Kidney (tissue), 14 donors: ENCODE data around the gene HES4. TPM values are rescaled to one million over a fixed set of nuclear protein-coding genes. Genes with fewer than 3 reads are reported as not detected.
A peak's percentile ranks its signal among the peaks of the same experiment; 100 is the strongest.

ENCODE experiments used
- DNase-seq, 5 donors: peaks; one replicate each; pipeline ENCODE4 v3.0.0-alpha.2; 2013 to 2020
- FAIRE-seq: peaks from 2 replicates; lab custom pipeline; 2012; peaks lifted over from hg19 to GRCh38; lab: Jason Lieb, UNC
- H3K27ac ChIP-seq, 2 donors: one replicate each; pipeline ENCODE4 v1.7.0; 2013; ENCODE audit warnings: low read depth in 2 of 2, low read length in 2 of 2, inconsistent platforms in 1 of 2
- H3K27me3 ChIP-seq: one replicate; pipeline ENCODE4 v1.7.1; 2013; ENCODE audit warnings: low read length, inconsistent platforms; ENCODE audit not compliant: control insufficient read depth, insufficient read depth
- H3K36me3 ChIP-seq, 3 donors: one replicate each; pipeline versions ENCODE4 v1.7.0 to v1.7.1; 2013; ENCODE audit warnings: low read length in 3 of 3, control low read depth in 1 of 3, inconsistent platforms in 1 of 3; ENCODE audit not compliant: insufficient read depth in 3 of 3, control insufficient read depth in 2 of 3
- H3K4me1 ChIP-seq, 3 donors: one replicate each; pipeline versions ENCODE4 v1.7.0 to v1.7.1; 2013; ENCODE audit warnings: low read length in 3 of 3, inconsistent platforms in 1 of 3, low read depth in 1 of 3; ENCODE audit not compliant: control insufficient read depth in 2 of 3, insufficient read depth in 2 of 3
- H3K4me3 ChIP-seq, 3 donors: one replicate each; pipeline versions ENCODE4 v1.7.0 to v1.8.1; 2013; ENCODE audit warnings: low read length in 3 of 3, control low read depth in 1 of 3, inconsistent platforms in 1 of 3
- H3K9ac ChIP-seq, 3 donors: one replicate each; pipeline versions ENCODE4 v1.7.0 to v1.7.1; 2013; ENCODE audit warnings: low read length in 3 of 3, control low read depth in 1 of 3, inconsistent platforms in 1 of 3
- H3K9me3 ChIP-seq, 3 donors: one replicate each; pipeline versions ENCODE4 v1.7.0 to v1.7.1; 2013; ENCODE audit warnings: low read length in 3 of 3, control low read depth in 1 of 3, inconsistent platforms in 1 of 3; ENCODE audit not compliant: control insufficient read depth in 2 of 3, insufficient read depth in 1 of 3
- intact Hi-C: fragments of 100-400 bp; cut with DNase I; formaldehyde crosslinking; loops from one replicate; pipeline ENCODE4 v1.11.1; 2022
- polyA plus RNA-seq: library from polyadenylated mRNA; stranded (reverse); fragments of 350-450 nt; fragmentation: Illumina TruSeq; extraction: RNeasy Lipid Tissue Mini Kit (QIAGEN cat#74804); gene quantifications from one replicate; pipeline ENCODE4 v1.2.3, GENCODE V29; 2014; ENCODE audit warnings: low read depth, low replicate concordance; ENCODE audit not compliant: insufficient read depth
- total RNA-seq: library from RNA; stranded (reverse); fragmentation: NEBNext Ultra II Directional; extraction: Animal tissue kit (Norgen Biotek cat#: 25700); gene quantifications from one replicate; pipeline ENCODE4 v1.2.1, GENCODE V29; 2021
- TF ChIP-seq, protein P1 (sequence below): IDR thresholded peaks from 3 replicates; pipeline ENCODE4 v1.5.1; 2012; ENCODE audit warnings: mild to moderate bottlenecking, moderate library complexity, borderline replicate concordance; ENCODE audit not compliant: insufficient read depth; ENCODE audit errors: extremely low read depth
- donor health status: control.
- donor health status: control.
- donor health status: control.
- donor health status: control.
- donor health status: control.
- donor health status: DM: yes; HTN: yes; CAD: no.
- donor health status: Normal renal cell carcinoma (clear cell type).

HES4 gene
- total and polyA plus RNA-seq, 2 donors from 2014 or later: 15.8 to 32.0 TPM

DNA sequence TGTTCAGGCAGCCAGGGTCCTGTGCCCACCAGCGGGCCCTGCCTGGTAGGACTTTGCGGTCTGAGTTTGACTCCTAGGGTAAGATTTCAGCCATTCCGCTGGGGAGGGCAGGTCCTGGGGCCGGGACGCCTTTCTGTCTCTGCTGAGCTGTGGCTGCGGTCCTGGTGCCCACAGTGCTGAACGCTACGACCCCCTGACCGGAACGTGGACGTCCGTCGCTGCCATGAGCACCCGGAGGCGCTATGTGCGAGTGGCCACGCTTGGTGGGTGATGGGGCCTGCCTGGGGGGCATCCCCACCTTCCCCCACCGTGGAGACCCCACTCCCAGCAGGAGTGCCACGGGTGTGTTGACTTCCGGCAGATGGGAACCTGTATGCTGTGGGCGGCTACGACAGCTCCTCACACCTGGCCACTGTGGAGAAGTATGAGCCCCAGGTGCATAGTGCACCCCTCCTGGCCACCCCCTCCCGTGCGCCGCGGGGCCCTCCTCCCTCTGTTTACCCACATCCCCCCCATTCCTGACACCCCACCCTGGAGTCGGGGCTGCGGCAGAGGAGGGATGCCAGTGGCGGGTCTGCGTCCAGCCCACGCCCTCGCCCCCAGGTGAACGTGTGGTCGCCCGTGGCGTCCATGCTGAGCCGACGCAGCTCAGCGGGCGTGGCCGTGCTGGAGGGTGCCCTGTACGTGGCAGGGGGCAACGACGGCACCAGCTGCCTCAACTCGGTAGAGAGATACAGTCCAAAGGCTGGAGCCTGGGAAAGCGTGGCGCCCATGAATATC lies 36.0 kb downstream of the HES4 start:
- Histone ChIP-seq H3K9ac (no peak overlapping the region), H3K4me3 (no peak overlapping the region), H3K4me1 (peaks cover 0 to 7% (median 0%) of the 10 kb centered on the region in 3 donors), H3K27me3 (no peaks in the 10 kb centered on the region), H3K36me3 (no peaks in the 10 kb centered on the region), H3K9me3 (no peaks in the 10 kb centered on the region), H3K27ac (no peak overlapping the region)
- intact Hi-C loops: no loop called here
- TF ChIP-seq, protein P1, sequence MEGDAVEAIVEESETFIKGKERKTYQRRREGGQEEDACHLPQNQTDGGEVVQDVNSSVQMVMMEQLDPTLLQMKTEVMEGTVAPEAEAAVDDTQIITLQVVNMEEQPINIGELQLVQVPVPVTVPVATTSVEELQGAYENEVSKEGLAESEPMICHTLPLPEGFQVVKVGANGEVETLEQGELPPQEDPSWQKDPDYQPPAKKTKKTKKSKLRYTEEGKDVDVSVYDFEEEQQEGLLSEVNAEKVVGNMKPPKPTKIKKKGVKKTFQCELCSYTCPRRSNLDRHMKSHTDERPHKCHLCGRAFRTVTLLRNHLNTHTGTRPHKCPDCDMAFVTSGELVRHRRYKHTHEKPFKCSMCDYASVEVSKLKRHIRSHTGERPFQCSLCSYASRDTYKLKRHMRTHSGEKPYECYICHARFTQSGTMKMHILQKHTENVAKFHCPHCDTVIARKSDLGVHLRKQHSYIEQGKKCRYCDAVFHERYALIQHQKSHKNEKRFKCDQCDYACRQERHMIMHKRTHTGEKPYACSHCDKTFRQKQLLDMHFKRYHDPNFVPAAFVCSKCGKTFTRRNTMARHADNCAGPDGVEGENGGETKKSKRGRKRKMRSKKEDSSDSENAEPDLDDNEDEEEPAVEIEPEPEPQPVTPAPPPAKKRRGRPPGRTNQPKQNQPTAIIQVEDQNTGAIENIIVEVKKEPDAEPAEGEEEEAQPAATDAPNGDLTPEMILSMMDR: no peak
- DNase-seq (no peak), FAIRE-seq (no peak)

DNA sequence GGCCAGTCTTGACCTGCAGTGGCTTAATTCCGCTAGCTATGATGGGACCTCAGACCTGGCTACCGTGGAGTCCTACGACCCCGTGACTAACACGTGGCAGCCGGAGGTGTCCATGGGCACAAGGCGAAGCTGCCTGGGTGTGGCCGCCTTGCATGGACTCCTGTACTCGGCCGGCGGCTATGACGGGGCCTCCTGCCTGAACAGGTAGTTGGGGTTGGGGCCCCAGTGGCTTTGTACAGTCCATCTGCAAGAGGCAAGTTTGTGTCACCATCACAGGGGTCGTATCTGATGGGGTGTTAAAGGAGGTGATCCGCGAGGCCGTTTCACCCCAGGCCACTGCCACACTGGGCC lies 36.6 kb downstream of the HES4 start:
- FAIRE-seq (no peak), DNase-seq (no peak)
- Histone ChIP-seq H3K36me3 (no peaks in the 10 kb centered on the region), H3K4me1 (peaks cover 0 to 11% (median 3%) of the 10 kb centered on the region in 3 donors), H3K27me3 (no peaks in the 10 kb centered on the region), H3K9me3 (no peaks in the 10 kb centered on the region), H3K27ac (no peak overlapping the region), H3K4me3 (no peak overlapping the region), H3K9ac (no peak overlapping the region)
- TF ChIP-seq, protein P1: no peak
- intact Hi-C loops: no loop called here

DNA sequence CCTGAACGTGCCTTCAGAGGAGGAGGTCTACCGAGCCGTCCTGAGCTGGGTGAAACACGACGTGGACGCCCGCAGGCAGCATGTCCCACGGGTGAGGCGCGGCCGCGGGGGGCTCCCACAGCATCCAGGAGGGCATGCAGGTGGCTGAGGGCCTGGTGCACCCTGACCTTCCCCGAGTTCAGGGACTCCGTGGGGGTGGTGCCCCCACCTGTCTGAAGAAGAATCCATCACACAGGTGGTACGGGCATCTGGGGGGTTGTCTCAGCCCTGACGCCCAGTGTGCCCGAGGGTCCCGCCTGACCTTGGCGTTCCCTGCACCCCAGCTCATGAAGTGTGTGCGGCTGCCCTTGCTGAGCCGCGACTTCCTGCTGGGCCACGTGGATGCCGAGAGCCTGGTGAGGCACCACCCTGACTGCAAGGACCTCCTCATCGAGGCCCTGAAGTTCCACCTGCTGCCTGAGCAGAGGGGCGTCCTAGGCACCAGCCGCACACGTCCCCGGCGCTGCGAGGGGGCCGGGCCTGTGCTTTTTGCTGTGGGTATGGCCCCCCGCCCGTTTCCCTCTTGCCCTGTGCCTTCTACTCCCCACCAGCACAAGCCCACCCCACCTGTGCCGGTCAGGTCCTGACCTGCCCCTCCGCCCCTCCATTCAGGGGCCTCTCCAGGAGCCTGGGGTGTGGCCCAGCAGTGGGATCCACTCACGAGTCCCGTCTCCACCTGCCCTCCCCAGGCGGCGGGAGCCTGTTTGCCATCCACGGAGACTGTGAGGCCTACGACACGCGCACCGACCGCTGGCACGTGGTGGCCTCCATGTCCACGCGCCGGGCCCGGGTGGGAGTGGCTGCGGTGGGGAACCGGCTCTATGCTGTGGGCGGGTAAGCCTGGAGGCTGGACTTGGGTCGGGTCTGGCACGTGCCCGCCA lies 37.3 kb downstream of the HES4 start:
- TF ChIP-seq, protein P1: no peak
- no peak overlapping the region for H3K27ac ChIP-seq
- no peaks in the 10 kb centered on the region for H3K9me3 ChIP-seq
- DNase-seq (peak in 1 of 5 donors; percentile 49), FAIRE-seq (no peak)
- no peaks in the 10 kb centered on the region for H3K36me3 ChIP-seq
- H3K27me3 ChIP-seq: no peaks in the 10 kb centered on the region
- H3K4me3 ChIP-seq: no peak overlapping the region
- no peak overlapping the region for H3K9ac ChIP-seq
- intact Hi-C loops: no loop called here
- H3K4me1 ChIP-seq: peaks cover 0 to 13% (median 3%) of the 10 kb centered on the region in 3 donors
